ENCODE data around the gene MAP4K4. TPM values are rescaled to one million over a fixed set of nuclear protein-coding genes. Genes with fewer than 3 reads are reported as not detected.
A peak's percentile ranks its signal among the peaks of the same experiment; 100 is the strongest.

The MAP4K4 gene
- polyA plus RNA-seq, 3 donors, result 5.3 to 66.9 (median 8.7) TPM

DNA sequence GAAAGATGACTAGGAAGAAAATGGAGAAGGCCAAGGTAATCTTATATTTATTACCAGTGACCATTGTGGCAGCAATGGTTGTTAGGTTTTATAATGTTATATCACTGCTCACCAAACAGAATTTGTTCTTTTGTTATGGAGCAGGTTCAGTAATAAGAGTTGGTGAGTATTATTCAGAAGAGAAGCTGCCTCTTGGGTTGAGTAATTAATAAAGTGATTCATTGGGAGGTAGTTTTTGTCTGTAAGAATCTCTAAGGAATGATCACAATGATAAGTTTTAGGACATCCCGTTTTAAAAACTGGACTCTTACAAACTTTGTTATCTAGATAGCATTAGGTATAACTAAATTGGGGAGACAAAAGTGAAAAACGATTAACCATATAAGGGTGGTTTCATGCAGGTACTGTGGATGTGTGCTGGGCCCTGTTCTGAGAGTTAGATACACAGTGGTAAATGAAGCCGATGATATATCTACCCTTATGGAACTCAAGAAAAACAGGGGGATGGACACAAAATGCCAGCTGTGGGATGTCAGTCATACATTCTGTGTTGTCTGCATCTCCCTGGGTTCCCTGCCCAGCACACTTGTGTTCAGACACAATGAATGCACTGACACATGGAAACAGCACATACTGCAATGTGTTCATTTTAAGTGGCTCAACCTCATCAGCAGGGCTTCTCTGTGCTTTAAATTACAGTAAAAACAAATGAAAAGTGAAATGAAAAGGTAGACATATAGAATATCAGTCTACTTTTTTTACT lies 7.5 kb downstream of the MAP4K4 start:
- H3K9me3 Mint-ChIP-seq, result peaks cover 0 to 2% (median 0%) of the 10 kb centered on the region in 7 donors
- TF ChIP-seq, protein P1, sequence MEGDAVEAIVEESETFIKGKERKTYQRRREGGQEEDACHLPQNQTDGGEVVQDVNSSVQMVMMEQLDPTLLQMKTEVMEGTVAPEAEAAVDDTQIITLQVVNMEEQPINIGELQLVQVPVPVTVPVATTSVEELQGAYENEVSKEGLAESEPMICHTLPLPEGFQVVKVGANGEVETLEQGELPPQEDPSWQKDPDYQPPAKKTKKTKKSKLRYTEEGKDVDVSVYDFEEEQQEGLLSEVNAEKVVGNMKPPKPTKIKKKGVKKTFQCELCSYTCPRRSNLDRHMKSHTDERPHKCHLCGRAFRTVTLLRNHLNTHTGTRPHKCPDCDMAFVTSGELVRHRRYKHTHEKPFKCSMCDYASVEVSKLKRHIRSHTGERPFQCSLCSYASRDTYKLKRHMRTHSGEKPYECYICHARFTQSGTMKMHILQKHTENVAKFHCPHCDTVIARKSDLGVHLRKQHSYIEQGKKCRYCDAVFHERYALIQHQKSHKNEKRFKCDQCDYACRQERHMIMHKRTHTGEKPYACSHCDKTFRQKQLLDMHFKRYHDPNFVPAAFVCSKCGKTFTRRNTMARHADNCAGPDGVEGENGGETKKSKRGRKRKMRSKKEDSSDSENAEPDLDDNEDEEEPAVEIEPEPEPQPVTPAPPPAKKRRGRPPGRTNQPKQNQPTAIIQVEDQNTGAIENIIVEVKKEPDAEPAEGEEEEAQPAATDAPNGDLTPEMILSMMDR (IDR thresholded peaks at IDR 0.05), result no peak
- intact Hi-C loops (cut with micrococcal nuclease), result loop anchor here in 1 of 2 donors (5.0 kb wide), 1 partner anchor 32 kb away; no protein-coding TSS in a partner anchor
- no peak overlapping the region for H3K4me3 ChIP-seq (replicated peaks in 1 of 3; ENCODE audit: low read depth in 2 of 3, low read length in 3 of 3)
- H3K9me3 ChIP-seq (replicated peaks in 1 of 2; ENCODE audit: control insufficient read depth in 1 of 2, insufficient read depth in 1 of 2, low read length in 2 of 2), result no peaks in the 10 kb centered on the region
- peak overlapping the region in 1 of 2 donors; percentile 32 for H3K27ac ChIP-seq (ENCODE audit: low read depth in 1 of 2, low read length in 2 of 2)
- peaks cover 41% of the 10 kb centered on the region in 2 donors for H3K36me3 Mint-ChIP-seq
- H3K9ac ChIP-seq (ENCODE audit: insufficient read depth, low read length, poor library complexity, severe bottlenecking), result no peak overlapping the region
- H3K36me3 ChIP-seq (replicated peaks in 1 of 2; ENCODE audit: control insufficient read depth in 1 of 2, insufficient read depth in 2 of 2, low read length in 2 of 2), result peaks cover 0 to 21% of the 10 kb centered on the region in 2 donors
- no peak overlapping the region for H2AFZ ChIP-seq (ENCODE audit: insufficient read depth, low read depth, low read length, poor library complexity, severe bottlenecking)
- no peaks in the 10 kb centered on the region for H3K27me3 Mint-ChIP-seq (ENCODE audit: low read depth in 3 of 3)
- H3K4me2 ChIP-seq (replicated peaks; ENCODE audit: extremely low read depth, low read length, poor library complexity, severe bottlenecking), result no peak overlapping the region
- no peaks in the 10 kb centered on the region for H3K27me3 ChIP-seq (ENCODE audit: control insufficient read depth in 2 of 2, insufficient read depth in 2 of 2, low read length in 2 of 2)
- H3K4me1 ChIP-seq (ENCODE audit: control insufficient read depth in 1 of 2, insufficient read depth in 2 of 2, low read length in 2 of 2), result peaks cover 63 to 79% of the 10 kb centered on the region in 2 donors
- H4K20me1 ChIP-seq (ENCODE audit: insufficient read depth, low read length), result peaks cover 92% of the 10 kb centered on the region
- no peak overlapping the region for H3K4me3 Mint-ChIP-seq
- H3K27ac Mint-ChIP-seq, result peak overlapping the region in 2 of 7 donors; percentile 46 to 63
- peaks cover 53% of the 10 kb centered on the region for H3K4me1 Mint-ChIP-seq
- H3K79me2 ChIP-seq (ENCODE audit: insufficient read depth, low read length), result peaks cover 100% of the 10 kb centered on the region
- DNase-seq, result no peak
- WGBS (ENCODE audit: insufficient coverage), result no CpG with 5 or more reads among the region's 3 CpGs

DNA sequence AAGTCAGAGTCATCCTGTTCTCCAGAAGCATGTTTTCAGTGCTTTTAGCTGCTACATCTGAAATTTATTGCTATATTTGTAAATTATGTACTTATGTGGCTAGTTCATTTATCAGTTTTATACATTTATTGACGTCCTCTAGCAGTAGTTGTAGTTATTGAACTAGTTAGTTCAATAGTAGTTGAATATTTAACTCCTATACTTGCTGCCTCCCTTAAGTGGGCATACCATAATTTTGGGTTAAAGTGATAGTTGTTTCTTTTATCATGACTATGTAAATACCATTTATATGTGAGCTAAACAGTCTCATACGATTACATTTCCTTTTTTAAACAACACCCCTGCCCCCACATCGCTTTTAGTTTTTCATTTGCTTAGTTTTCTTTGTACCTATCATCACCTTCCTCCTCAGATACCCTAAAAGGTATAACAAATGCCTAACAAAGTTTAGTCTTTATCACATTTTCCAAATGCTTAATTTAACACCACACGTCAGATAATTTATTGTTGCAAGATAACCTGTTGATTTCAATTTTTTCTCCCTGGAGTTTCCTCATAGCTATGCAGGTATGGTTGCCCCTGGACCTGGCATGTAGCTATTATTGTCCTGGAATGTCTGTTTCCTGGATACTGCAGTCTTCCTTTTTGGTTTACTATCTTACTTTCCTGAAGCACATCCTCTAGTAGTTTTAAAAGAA lies 8.8 kb downstream of the MAP4K4 start:
- no peak overlapping the region for H2AFZ ChIP-seq (ENCODE audit: insufficient read depth, low read depth, low read length, poor library complexity, severe bottlenecking)
- no peaks in the 10 kb centered on the region for H3K27me3 ChIP-seq (ENCODE audit: control insufficient read depth in 2 of 2, insufficient read depth in 2 of 2, low read length in 2 of 2)
- H4K20me1 ChIP-seq (ENCODE audit: insufficient read depth, low read length), result peaks cover 92% of the 10 kb centered on the region
- no peak overlapping the region for H3K27ac ChIP-seq (ENCODE audit: low read depth in 1 of 2, low read length in 2 of 2)
- no peak overlapping the region for H3K4me2 ChIP-seq (replicated peaks; ENCODE audit: extremely low read depth, low read length, poor library complexity, severe bottlenecking)
- H3K36me3 ChIP-seq (replicated peaks in 1 of 2; ENCODE audit: control insufficient read depth in 1 of 2, insufficient read depth in 2 of 2, low read length in 2 of 2), result peaks cover 0 to 21% of the 10 kb centered on the region in 2 donors
- Mint-ChIP-seq H3K36me3 (peaks cover 38% of the 10 kb centered on the region in 2 donors), H3K9me3 (peaks cover 0 to 2% (median 0%) of the 10 kb centered on the region in 7 donors), H3K27ac (peak overlapping the region in 2 of 7 donors; percentile 44 to 69), H3K4me3 (no peak overlapping the region), H3K4me1 (peaks cover 65% of the 10 kb centered on the region), H3K27me3 (ENCODE audit: low read depth in 3 of 3) (no peaks in the 10 kb centered on the region)
- H3K4me1 ChIP-seq (ENCODE audit: control insufficient read depth in 1 of 2, insufficient read depth in 2 of 2, low read length in 2 of 2), result peaks cover 68 to 79% of the 10 kb centered on the region in 2 donors
- peaks cover 100% of the 10 kb centered on the region for H3K79me2 ChIP-seq (ENCODE audit: insufficient read depth, low read length)
- H3K9ac ChIP-seq (ENCODE audit: insufficient read depth, low read length, poor library complexity, severe bottlenecking), result no peak overlapping the region
- H3K9me3 ChIP-seq (replicated peaks in 1 of 2; ENCODE audit: control insufficient read depth in 1 of 2, insufficient read depth in 1 of 2, low read length in 2 of 2), result no peaks in the 10 kb centered on the region
- no peak overlapping the region for H3K4me3 ChIP-seq (replicated peaks in 1 of 3; ENCODE audit: low read depth in 2 of 3, low read length in 3 of 3)
- intact Hi-C loops (cut with micrococcal nuclease), result no loop called here
- TF ChIP-seq, protein P1 (IDR thresholded peaks at IDR 0.05), result no peak
- no peak for DNase-seq
- WGBS (ENCODE audit: insufficient coverage), result 80% methylated on average over 2 of the region's 4 CpGs
